H1 (cell line): Measurements from ENCODE around the gene GRPR. TPM values are rescaled to one million over a fixed set of nuclear protein-coding genes. Genes with fewer than 3 reads are reported as not detected.

Experiments
- CTCF ChIA-PET: fragments of 300-600 bp; sonication (Branson Sonifier 250); formaldehyde crosslinking; loops from one replicate; lab custom pipeline; 2021; ENCODE audit not compliant: partially characterized antibody; lab: Charles Lee
- POLR2A ChIA-PET: fragments of 300-600 bp; sonication (Branson Sonifier 250); formaldehyde crosslinking; loops from one replicate; lab custom pipeline; 2021; ENCODE audit warnings: inconsistent platforms; ENCODE audit not compliant: partially characterized antibody; lab: Charles Lee
- DNase-seq, 2 experiments: peaks; one replicate each; pipeline versions ENCODE4 v3.0.0 to v3.0.0-alpha.2; 2010 to 2022; ENCODE audit warnings: low spot score in 2 of 2, low read depth in 1 of 2, mixed read lengths in 1 of 2
- FAIRE-seq: peaks from 2 replicates; lab custom pipeline; 2011; peaks lifted over from hg19 to GRCh38; lab: Jason Lieb, UNC
- H2AFZ ChIP-seq: 2 replicates; pipeline ENCODE4 v1.8.1; 2012; ENCODE audit warnings: low read length, inconsistent platforms
- H2AK5ac ChIP-seq: 2 replicates; pipeline ENCODE4 v1.6.1; 2013; ENCODE audit warnings: low read depth, low read length
- H2BK120ac ChIP-seq: replicated peaks from 2 replicates; pipeline ENCODE3; 2013; ENCODE audit warnings: low read depth, low read length, inconsistent platforms
- H2BK12ac ChIP-seq: 2 replicates; pipeline ENCODE4 v1.6.1; 2013; ENCODE audit warnings: low read depth, low read length
- H2BK15ac ChIP-seq: 2 replicates; pipeline ENCODE4 v1.6.1; 2013; ENCODE audit warnings: low read length
- H2BK20ac ChIP-seq: 2 replicates; pipeline ENCODE4 v1.6.1; 2013; ENCODE audit warnings: low read length
- H2BK5ac ChIP-seq: 2 replicates; pipeline ENCODE4 v1.6.1; 2013; ENCODE audit warnings: low read depth, low read length
- H3K14ac ChIP-seq: 2 replicates; pipeline ENCODE4 v1.6.1; 2013; ENCODE audit warnings: inconsistent platforms; ENCODE audit not compliant: insufficient read length
- H3K18ac ChIP-seq: 2 replicates; pipeline ENCODE4 v1.6.1; 2013; ENCODE audit warnings: low read length; ENCODE audit errors: extremely low read depth
- H3K23ac ChIP-seq: 2 replicates; pipeline ENCODE4 v1.6.1; 2013; ENCODE audit warnings: inconsistent platforms; ENCODE audit not compliant: insufficient read length
- H3K23me2 ChIP-seq: 2 replicates; pipeline ENCODE4 v1.6.1; 2013; ENCODE audit warnings: low read depth, low read length
- H3K27ac ChIP-seq: 2 replicates; pipeline ENCODE4 v1.6.1; 2011; ENCODE audit warnings: low read depth, low read length, inconsistent platforms
- H3K27me3 ChIP-seq, 4 experiments: replicated peaks in 1 of 4; 1 replicate in 1 of 4; 2 replicates in 3 of 4; pipeline versions ENCODE4 v1.6.1 to v1.8.1; 2011 to 2013; ENCODE audit warnings: low read length in 3 of 4, mild to moderate bottlenecking in 3 of 4, inconsistent platforms in 2 of 4, mixed read lengths in 2 of 4, moderate library complexity in 1 of 4; ENCODE audit not compliant: control insufficient read depth in 3 of 4, insufficient read depth in 3 of 4; ENCODE audit errors: extremely low read depth in 1 of 4
- H3K36me3 ChIP-seq, 4 experiments: 2 replicates each; pipeline versions ENCODE4 v1.6.1 to v1.8.1; 2011 to 2013; ENCODE audit warnings: mild to moderate bottlenecking in 4 of 4, low read length in 3 of 4, moderate library complexity in 2 of 4, control low read depth in 1 of 4, inconsistent platforms in 1 of 4; ENCODE audit not compliant: insufficient read depth in 4 of 4, control insufficient read depth in 2 of 4
- H3K4ac ChIP-seq: replicated peaks from 2 replicates; pipeline ENCODE3; 2013; ENCODE audit warnings: low read length, low read depth, mixed read lengths, inconsistent platforms; ENCODE audit not compliant: insufficient read length
- H3K4me1 ChIP-seq, 4 experiments: replicated peaks in 1 of 4; 1 replicate in 1 of 4; 2 replicates in 3 of 4; pipeline versions ENCODE4 v1.6.1 to v1.8.1; 2011 to 2013; ENCODE audit warnings: low read length in 3 of 4, inconsistent platforms in 2 of 4, mixed read lengths in 1 of 4; ENCODE audit not compliant: insufficient read depth in 4 of 4, control insufficient read depth in 3 of 4
- H3K4me2 ChIP-seq, 2 experiments: 2 replicates each; pipeline versions ENCODE4 v1.6.1 to v1.8.1; 2011 to 2013; ENCODE audit warnings: low read depth in 2 of 2, low read length in 2 of 2, control low read depth in 1 of 2, inconsistent platforms in 1 of 2, mild to moderate bottlenecking in 1 of 2; ENCODE audit not compliant: insufficient read depth in 1 of 2
- H3K4me3 ChIP-seq, 4 experiments: fragments of 200-600, 300-600 bp in 1 of 4; sonication (generic), shearing (Covaris generic), sonication (Bioruptor Twin) in 1 of 4; 2 replicates each; pipeline versions ENCODE4 v1.5.1 to v1.8.1; 2011 to 2016; ENCODE audit warnings: low read length in 4 of 4, low read depth in 3 of 4, control low read depth in 2 of 4, inconsistent platforms in 2 of 4, mild to moderate bottlenecking in 2 of 4, mixed read lengths in 1 of 4, moderate library complexity in 1 of 4; ENCODE audit not compliant: insufficient read depth in 2 of 4; ENCODE audit errors: extremely low read depth in 1 of 4
- H3K56ac ChIP-seq: replicated peaks from 2 replicates; pipeline ENCODE3; 2013; ENCODE audit warnings: low read depth, mild to moderate bottlenecking, mixed read lengths, low read length, inconsistent platforms; ENCODE audit not compliant: insufficient read length
- H3K79me1 ChIP-seq: 2 replicates; pipeline ENCODE4 v1.6.1; 2013; ENCODE audit warnings: low read depth, low read length, control low read depth
- H3K79me2 ChIP-seq, 2 experiments: 2 replicates each; pipeline versions ENCODE4 v1.6.1 to v1.8.1; 2012 to 2013; ENCODE audit warnings: low read length in 2 of 2, mild to moderate bottlenecking in 2 of 2, inconsistent platforms in 1 of 2; ENCODE audit not compliant: insufficient read depth in 2 of 2, control insufficient read depth in 1 of 2
- H3K9ac ChIP-seq, 4 experiments: replicated peaks in 1 of 4; 1 replicate in 1 of 4; 2 replicates in 3 of 4; pipeline versions ENCODE4 v1.6.1 to v1.8.1; 2011 to 2013; ENCODE audit warnings: low read depth in 3 of 4, low read length in 3 of 4, control low read depth in 2 of 4, mild to moderate bottlenecking in 2 of 4, moderate library complexity in 2 of 4, inconsistent platforms in 1 of 4; ENCODE audit errors: extremely low read depth in 1 of 4
- H3K9me3 ChIP-seq, 2 experiments: 2 replicates each; pipeline versions ENCODE4 v1.6.1 to v1.8.1; 2012 to 2013; ENCODE audit warnings: mild to moderate bottlenecking in 2 of 2, moderate library complexity in 2 of 2, control low read depth in 1 of 2, inconsistent platforms in 1 of 2, low read depth in 1 of 2, low read length in 1 of 2, mixed read lengths in 1 of 2; ENCODE audit not compliant: insufficient read depth in 2 of 2
- H4K20me1 ChIP-seq, 2 experiments: replicated peaks in 1 of 2; 2 replicates each; pipeline versions ENCODE3 to v1.8.1; 2011 to 2013; ENCODE audit warnings: inconsistent platforms in 2 of 2, low read length in 2 of 2, mild to moderate bottlenecking in 1 of 2; ENCODE audit not compliant: insufficient read depth in 2 of 2, control insufficient read depth in 1 of 2
- H4K5ac ChIP-seq: 2 replicates; pipeline ENCODE4 v1.6.1; 2013; ENCODE audit warnings: low read length, low read depth, mixed read lengths, inconsistent platforms; ENCODE audit not compliant: insufficient read length
- H4K8ac ChIP-seq: 2 replicates; pipeline ENCODE4 v1.8.0; 2013; ENCODE audit warnings: mild to moderate bottlenecking, moderate library complexity, low read length, inconsistent platforms; ENCODE audit not compliant: insufficient read depth; ENCODE audit errors: extremely low read depth
- H4K91ac ChIP-seq: replicated peaks from 2 replicates; pipeline ENCODE3; 2013; ENCODE audit warnings: low read length, mixed read lengths, inconsistent platforms; ENCODE audit not compliant: insufficient read length
- E2F6 ChIP-seq: IDR thresholded peaks from 2 replicates; pipeline ENCODE4 v1.6.1; 2012; ENCODE audit warnings: inconsistent platforms
- EGR1 ChIP-seq: IDR thresholded peaks from 2 replicates; pipeline ENCODE4 v1.6.1; 2011; ENCODE audit warnings: low read depth, low read length, borderline replicate concordance
- JUN ChIP-seq: IDR thresholded peaks from 2 replicates; pipeline ENCODE4 v1.6.1; 2011; ENCODE audit warnings: low read depth, mild to moderate bottlenecking, improper control_type of control experiment, low read length
- JUND ChIP-seq: IDR thresholded peaks from 2 replicates; pipeline ENCODE4 v1.6.1; 2011; ENCODE audit warnings: mild to moderate bottlenecking, improper control_type of control experiment, low read length
- RNF2 ChIP-seq: fragments of 200-900, 300-1000 bp; sonication (generic); IDR thresholded peaks from 2 replicates; pipeline ENCODE4 v1.7.1; 2016; ENCODE audit warnings: borderline replicate concordance, low read depth, mild to moderate bottlenecking, antibody characterized with exemption, low read length; ENCODE audit not compliant: poor library complexity, severe bottlenecking; ENCODE audit errors: missing control alignments
- SUZ12 ChIP-seq: fragments of 200-600 bp; sonication (generic); IDR thresholded peaks from 2 replicates; pipeline ENCODE4 v1.6.1; 2012; ENCODE audit warnings: mild to moderate bottlenecking, inconsistent platforms, low read length, moderate library complexity, mixed read lengths
- WGBS, 2 experiments: shearing (Covaris generic) in 1 of 2; methylation state at CpG; one replicate each; pipeline versions ENCODE4 v1.1.6 to v1.1.7; 2013 to 2015; ENCODE audit warnings: low lambda C conversion rate in 2 of 2, mixed read lengths in 2 of 2, inconsistent platforms in 1 of 2, low coverage in 1 of 2, missing lambda C conversion rate in 1 of 2; ENCODE audit not compliant: insufficient replicate concordance in 2 of 2, insufficient coverage in 1 of 2, insufficient read length in 1 of 2; ENCODE audit errors: extremely low coverage in 1 of 2, missing lambda C conversion rate in 1 of 2; 5-methylcytosine and 5-hydroxymethylcytosine counted together
- polyA plus RNA-seq, 7 experiments: library from polyadenylated mRNA; depleted of rRNA in 3 of 7; stranded (reverse) in 5 of 7; unstranded in 2 of 7; fragments of >200 nt in 5 of 7; fragments of 200-250 nt in 2 of 7; gene quantifications; 1 replicate in 5 of 7; 2 replicates in 1 of 7; 4 replicates in 1 of 7; pipeline versions ENCODE4 v1.2.1 to v1.2.3, GENCODE V29; 2011 to 2013; ENCODE audit warnings: missing spikeins in 2 of 7, mixed read lengths in 2 of 7
- total RNA-seq: library from RNA; stranded (reverse); fragmentation: NEBNext Ultra II Directional; extraction: Animal tissue kit (Norgen Biotek cat#: 25700); gene quantifications from 2 replicates; pipeline ENCODE4 v1.2.1, GENCODE V29; 2021

Gene GRPR
- total and polyA plus RNA-seq, 2 of the 8 experiments (the other 6 are each of a cell fraction or from before 2014, with no cell fraction given), result 18.6 to 78.4 TPM

GRCh38 chrX:16199343-16199742 is 76.0 kb downstream of the GRPR start:
- Histone ChIP-seq H3K27ac (no peak overlapping the region), H3K4ac (no peak overlapping the region), H3K9me3 (no peaks in the 10 kb centered on the region), H2AK5ac (no peak overlapping the region), H3K14ac (no peak overlapping the region), H4K8ac (no peak overlapping the region), H3K79me2 (no peaks in the 10 kb centered on the region), H3K79me1 (no peaks in the 10 kb centered on the region), H2BK20ac (0 out of 2 replicates have a peak overlapping the region, but pooled peaks have one; percentile 72), H2BK12ac (no peak overlapping the region), H4K91ac (no peak overlapping the region), H2BK120ac (no peak overlapping the region), H3K23me2 (no peaks in the 10 kb centered on the region), H3K56ac (no peak overlapping the region), H3K27me3 (no peaks in the 10 kb centered on the region), H3K23ac (no peak overlapping the region), H3K4me3 (peak overlapping the region in 1 of 4 experiments; percentile 12; a peak in 1 of 8 replicates), H2BK15ac (no peak overlapping the region), H4K20me1 (no peaks in the 10 kb centered on the region), H3K9ac (no peak overlapping the region), H2AFZ (no peak overlapping the region), H3K4me2 (peak overlapping the region in 1 of 2 experiments; percentile 4; a peak in 2 of 4 replicates), H2BK5ac (0 out of 2 replicates have a peak overlapping the region, but pooled peaks have one; percentile 66), H3K36me3 (no peaks in the 10 kb centered on the region), H3K18ac (no peak overlapping the region), H4K5ac (peak overlapping the region; percentile 68), H3K4me1 (peaks cover 0 to 7% (median 4%) of the 10 kb centered on the region in 4 experiments; a peak in 4 of 7 replicates)
- ChIA-PET POLR2A (interaction anchor here (1.5 kb wide), 1 partner anchor 9 kb away, joined by 4 read pairs; no protein-coding TSS in a partner anchor), CTCF (interaction anchor here (1.1 to 1.6 kb wide), 2 partner anchors 10 to 12 kb away, joined by 4 to 6 read pairs; no protein-coding TSS in a partner anchor)
- 0 out of 2 replicates have a peak, but pooled peaks have one; percentile 17 for TF ChIP-seq JUND
- no peak for TF ChIP-seq EGR1
- TF ChIP-seq SUZ12, result no peak
- TF ChIP-seq JUN, result peak; percentile 75; the same call in 1 of the 2 replicates
- TF ChIP-seq E2F6, result no peak
- TF ChIP-seq RNF2, result no peak
- peak; percentile 79 for FAIRE-seq
- WGBS, 2 experiments, result 22% methylated on average over 1 of the region's 1 CpG; no CpG with 5 or more reads in 1 of the 2 experiments
- DNase-seq, result no peak
